AG04449 (cell line): ENCODE results near the gene ARMC2.

Source experiments
- CTCF ChIA-PET: fragments of 350-600 bp; formaldehyde crosslinking; extraction: SDS; loops from one replicate; lab custom pipeline; 2021; ENCODE audit warnings: antibody characterized with exemption; lab: Yijun Ruan, JAX
- POLR2A ChIA-PET: fragments of 400-600, 350-600 bp; formaldehyde crosslinking; extraction: SDS; loops from one replicate; lab custom pipeline; 2020; ENCODE audit warnings: antibody characterized with exemption, inconsistent platforms; lab: Yijun Ruan, JAX
- DNase-seq: peaks from one replicate; pipeline ENCODE4 v3.0.0-alpha.2; 2010; ENCODE audit warnings: low read depth, low spot score
- H3K4me3 ChIP-seq: 2 replicates; pipeline ENCODE4 v1.5.1; 2011; ENCODE audit warnings: low read depth, mild to moderate bottlenecking, control low read depth, low read length
- TF ChIP-seq, protein P1 (sequence below): IDR thresholded peaks from one replicate; pipeline ENCODE4 v1.5.1; 2011; ENCODE audit warnings: mild to moderate bottlenecking, moderate library complexity, low read length, control low read depth, inconsistent platforms; ENCODE audit not compliant: insufficient read depth; ENCODE audit errors: missing control alignments

Gene ARMC2

DNA sequence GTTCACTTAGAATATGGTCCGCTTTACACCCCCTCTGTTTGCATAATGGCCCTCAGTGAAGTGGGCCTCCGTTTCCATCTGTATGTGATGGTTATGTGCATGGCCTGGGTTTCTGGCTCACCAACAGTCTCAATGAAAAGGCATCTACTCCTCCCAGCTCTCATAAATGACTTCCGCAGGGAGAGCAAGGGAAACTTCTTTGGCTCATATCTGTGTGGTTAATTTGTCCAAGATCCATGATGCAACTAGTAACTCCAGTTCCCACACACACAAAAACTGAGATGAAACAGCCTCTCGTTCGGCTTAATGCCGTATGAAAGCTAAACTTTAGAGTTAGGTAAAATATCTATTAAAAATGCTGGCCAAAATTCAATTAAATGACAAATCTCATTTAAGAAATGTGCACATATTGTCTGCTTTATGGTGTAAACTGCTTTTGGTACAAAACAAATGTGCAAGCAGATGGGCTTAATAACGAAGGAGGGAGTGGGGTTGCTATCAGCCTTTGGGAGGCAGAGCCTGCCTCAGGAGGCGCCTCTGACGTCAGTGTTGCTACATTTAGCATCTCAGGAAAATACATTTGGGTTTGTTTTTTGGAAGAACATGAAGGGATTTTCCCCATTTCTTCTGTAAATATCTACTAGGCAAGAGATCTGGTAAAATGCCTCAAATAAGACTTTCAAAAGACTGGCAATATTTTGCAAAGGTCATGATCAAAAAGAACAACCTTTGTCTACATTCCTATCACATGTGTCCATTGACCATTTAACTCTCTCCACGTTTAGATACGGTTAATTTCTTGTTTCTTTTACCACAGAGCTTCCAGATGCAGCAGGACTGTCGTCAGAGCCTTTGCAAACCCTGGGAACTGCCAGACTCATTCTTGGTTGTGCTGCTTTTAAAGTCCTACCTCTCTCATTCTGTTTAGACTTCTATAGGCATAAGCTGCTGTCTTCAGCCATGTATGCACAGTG lies 96.8 kb downstream of the ARMC2 start:
- ChIA-PET CTCF (interaction anchor here (0.8 to 1.2 kb wide), 2 partner anchors 24 to 403 kb away, joined by 3 read pairs; no protein-coding TSS in a partner anchor), POLR2A (no interaction called here)

DNA sequence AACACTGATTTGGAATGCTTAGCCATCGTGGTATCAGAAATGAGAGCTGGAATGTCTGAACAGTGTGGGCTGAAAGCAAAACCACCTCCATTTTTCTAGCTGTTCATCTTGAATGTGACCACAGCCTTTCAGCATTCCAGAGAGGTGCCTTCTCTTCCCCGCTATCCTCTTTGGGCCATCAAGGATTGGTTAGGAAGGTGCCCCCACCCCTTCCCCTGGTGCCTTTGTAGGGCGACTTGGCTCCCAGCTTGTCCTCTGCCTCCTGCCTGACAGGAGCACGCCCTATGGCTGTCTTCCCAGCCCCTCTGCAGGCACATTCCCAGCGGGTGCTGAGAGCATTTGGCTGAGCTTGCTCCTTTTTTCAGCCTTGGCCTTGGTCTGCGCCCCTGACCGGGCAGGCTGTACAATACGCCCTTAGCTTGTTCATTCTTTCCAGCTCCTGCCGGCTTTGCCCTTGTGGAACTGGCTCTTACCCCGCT lies 97.5 kb downstream of the ARMC2 start:
- no peak overlapping the region for H3K4me3 ChIP-seq
- TF ChIP-seq, protein P1, sequence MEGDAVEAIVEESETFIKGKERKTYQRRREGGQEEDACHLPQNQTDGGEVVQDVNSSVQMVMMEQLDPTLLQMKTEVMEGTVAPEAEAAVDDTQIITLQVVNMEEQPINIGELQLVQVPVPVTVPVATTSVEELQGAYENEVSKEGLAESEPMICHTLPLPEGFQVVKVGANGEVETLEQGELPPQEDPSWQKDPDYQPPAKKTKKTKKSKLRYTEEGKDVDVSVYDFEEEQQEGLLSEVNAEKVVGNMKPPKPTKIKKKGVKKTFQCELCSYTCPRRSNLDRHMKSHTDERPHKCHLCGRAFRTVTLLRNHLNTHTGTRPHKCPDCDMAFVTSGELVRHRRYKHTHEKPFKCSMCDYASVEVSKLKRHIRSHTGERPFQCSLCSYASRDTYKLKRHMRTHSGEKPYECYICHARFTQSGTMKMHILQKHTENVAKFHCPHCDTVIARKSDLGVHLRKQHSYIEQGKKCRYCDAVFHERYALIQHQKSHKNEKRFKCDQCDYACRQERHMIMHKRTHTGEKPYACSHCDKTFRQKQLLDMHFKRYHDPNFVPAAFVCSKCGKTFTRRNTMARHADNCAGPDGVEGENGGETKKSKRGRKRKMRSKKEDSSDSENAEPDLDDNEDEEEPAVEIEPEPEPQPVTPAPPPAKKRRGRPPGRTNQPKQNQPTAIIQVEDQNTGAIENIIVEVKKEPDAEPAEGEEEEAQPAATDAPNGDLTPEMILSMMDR, result no peak
- CTCF ChIA-PET, result interaction anchor here (0.8 to 1.2 kb wide), 2 partner anchors 23 to 404 kb away, joined by 3 read pairs; no protein-coding TSS in a partner anchor
- no peak for DNase-seq
- POLR2A ChIA-PET, result no interaction called here

More for the DNA sequence above, 96.8 kb downstream of the ARMC2 start:
- TF ChIP-seq, protein P1, result no peak
- no peak overlapping the region; the same call in 1 of the 2 replicates for H3K4me3 ChIP-seq
- DNase-seq, result peak; percentile 86

DNA sequence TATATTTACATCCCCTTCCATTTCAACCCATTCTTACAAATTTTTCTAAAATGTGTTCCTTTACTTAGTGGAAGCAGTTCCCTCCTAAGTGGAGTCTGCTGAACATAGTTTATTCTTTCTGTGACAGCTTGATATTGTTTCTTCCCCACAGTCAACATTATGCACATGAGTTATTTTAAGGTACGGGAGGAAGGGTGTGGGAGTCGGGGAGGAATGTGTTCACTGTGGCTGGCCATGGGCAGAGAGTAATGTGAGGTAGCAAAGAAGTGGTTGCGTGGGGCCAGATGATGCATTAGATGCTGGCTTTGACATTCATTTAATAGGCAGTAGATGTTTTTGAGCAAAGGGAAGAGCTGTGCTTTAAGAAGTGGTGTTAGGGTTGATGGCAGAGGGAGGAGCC lies 98.5 kb downstream of the ARMC2 start:
- POLR2A ChIA-PET, result no interaction called here
- no peak for DNase-seq
- CTCF ChIA-PET, result interaction anchor here (1.4 to 2.0 kb wide), 2 partner anchors 11 to 405 kb away, joined by 4 to 5 read pairs; no protein-coding TSS in a partner anchor
- no peak overlapping the region for H3K4me3 ChIP-seq
- TF ChIP-seq, protein P1, result no peak

DNA sequence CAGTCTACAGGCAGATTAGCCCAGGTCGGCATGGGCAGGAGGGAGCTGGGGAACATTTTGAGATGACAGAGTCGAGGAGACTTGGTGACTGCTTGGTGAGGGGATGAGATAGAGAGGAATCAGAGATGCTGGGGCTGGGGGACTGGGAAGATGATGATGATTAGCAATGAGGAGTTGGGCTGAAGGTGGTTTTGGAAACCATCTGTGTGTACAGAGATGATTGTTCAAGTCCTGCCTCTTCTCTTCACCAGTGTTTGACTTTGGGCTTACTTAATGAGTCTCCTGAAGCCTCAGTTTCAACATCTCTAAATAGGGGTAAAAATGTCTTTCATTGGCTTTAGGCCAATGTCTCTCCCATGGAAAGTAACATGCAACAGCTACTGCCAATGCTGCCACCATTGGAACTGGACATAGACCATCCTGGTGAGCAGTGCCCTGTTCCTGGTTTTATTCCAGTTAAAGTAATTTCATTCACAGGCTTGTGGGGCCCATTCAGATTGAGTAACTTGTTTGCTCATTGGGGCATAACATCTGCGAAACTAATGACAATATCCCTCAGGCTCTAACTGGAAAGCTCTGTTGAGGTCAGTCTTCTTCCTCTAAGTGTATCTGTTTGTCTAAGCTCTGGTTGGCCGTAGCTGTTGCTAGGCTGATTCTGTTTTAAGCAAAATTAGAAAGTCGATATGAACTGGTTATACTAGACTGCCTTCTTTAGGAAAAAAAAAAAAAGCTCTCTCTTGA lies 99.1 kb downstream of the ARMC2 start:
- ChIA-PET POLR2A (no interaction called here), CTCF (interaction anchor here (1.0 to 2.0 kb wide), 4 partner anchors 10 to 405 kb away, joined by 3 to 5 read pairs (median 4); no protein-coding TSS in a partner anchor)
- H3K4me3 ChIP-seq, result no peak overlapping the region
- DNase-seq, result peak; percentile 24
- TF ChIP-seq, protein P1, result no peak

DNA sequence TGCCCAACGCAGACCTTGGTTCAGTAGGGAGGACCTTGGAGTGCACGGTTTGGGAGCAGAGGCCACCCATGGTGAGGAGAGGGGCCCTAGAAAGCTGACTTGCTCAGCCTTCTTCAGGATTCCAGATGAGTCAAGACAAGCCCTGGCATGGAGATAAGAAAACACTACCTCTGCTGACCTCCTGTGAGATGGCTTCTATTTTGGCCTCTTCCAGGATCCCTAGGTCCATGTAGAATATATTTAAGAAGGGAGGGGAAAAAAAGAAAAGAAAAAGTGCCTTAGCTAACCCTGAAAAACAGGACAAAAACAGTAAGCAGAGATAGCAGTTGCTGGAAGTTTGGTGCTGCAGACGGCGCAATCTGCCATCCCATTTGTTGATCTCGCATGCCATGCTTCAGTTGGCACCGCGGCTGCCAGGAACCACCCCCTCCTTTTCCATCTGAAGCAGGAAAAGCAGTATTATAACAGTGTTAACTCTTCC lies 100.0 kb downstream of the ARMC2 start:
- TF ChIP-seq, protein P1, result no peak
- H3K4me3 ChIP-seq, result no peak overlapping the region
- no peak for DNase-seq
- ChIA-PET POLR2A (no interaction called here), CTCF (interaction anchor here (1.0 to 2.0 kb wide), 3 partner anchors 20 to 406 kb away, joined by 3 to 5 read pairs (median 4); no protein-coding TSS in a partner anchor)
